MM.1S (cell line): Measurements from ENCODE around the gene PDAP1.

Source experiments
- EZH2 ChIP-seq: fragments of 300-600 bp; sonication (generic); optimal IDR thresholded peaks from 2 replicates; pipeline ENCODE3; 2017; ENCODE audit warnings: low read depth, mild to moderate bottlenecking, antibody characterized with exemption, low read length, mixed read lengths
- EZH2phosphoT487 ChIP-seq: fragments of 300-600 bp; sonication (generic); IDR thresholded peaks from 2 replicates; pipeline ENCODE4 v1.6.1; 2018; ENCODE audit warnings: antibody characterized with exemption, low read length
- TF ChIP-seq, protein P1 (sequence below): fragments of 300-600 bp; sonication (generic); IDR thresholded peaks from 2 replicates; pipeline ENCODE4 v1.5.1; 2016; ENCODE audit warnings: antibody characterized with exemption, low read length, mixed read lengths

DNA sequence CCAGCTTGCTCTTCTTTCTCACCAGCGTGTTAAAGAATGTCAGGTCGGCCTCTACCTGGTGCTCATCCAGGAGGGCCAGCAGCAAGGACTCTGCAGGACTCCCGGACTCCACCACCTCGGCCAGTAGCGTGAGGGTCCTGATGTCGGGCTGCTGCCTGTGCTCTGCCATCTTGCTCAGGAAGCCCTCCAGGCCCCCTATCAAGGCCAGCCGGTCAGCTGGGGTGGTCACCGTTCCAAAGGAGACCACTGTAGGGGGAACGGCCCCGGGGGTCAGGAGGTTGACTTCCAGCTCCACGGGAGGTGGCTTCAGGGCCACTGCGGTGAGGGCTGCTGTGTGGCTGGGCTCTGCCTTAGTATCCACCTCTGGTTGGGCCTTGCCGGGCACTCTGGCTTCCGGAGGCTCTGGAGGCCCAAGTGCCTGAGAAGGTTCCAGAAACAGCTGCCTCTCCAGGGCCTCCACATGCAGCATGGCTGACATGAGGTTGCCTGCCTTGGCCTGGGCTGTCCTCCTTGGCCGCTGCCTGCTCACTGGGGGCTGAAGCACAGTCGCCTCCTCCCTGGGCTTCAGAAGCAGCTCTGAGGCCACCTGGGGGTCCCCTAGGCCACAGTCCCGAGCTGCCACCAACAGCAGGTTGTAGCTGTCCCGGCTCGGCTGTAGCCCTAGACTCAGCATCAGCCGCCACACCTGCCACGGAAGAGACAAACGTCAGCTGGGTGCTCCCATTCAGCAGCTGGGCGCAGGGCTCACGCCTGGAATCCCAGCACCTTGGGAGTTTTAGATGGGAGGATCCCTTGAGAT lies 16.7 kb upstream of the PDAP1 start:
- TF ChIP-seq, protein P1, sequence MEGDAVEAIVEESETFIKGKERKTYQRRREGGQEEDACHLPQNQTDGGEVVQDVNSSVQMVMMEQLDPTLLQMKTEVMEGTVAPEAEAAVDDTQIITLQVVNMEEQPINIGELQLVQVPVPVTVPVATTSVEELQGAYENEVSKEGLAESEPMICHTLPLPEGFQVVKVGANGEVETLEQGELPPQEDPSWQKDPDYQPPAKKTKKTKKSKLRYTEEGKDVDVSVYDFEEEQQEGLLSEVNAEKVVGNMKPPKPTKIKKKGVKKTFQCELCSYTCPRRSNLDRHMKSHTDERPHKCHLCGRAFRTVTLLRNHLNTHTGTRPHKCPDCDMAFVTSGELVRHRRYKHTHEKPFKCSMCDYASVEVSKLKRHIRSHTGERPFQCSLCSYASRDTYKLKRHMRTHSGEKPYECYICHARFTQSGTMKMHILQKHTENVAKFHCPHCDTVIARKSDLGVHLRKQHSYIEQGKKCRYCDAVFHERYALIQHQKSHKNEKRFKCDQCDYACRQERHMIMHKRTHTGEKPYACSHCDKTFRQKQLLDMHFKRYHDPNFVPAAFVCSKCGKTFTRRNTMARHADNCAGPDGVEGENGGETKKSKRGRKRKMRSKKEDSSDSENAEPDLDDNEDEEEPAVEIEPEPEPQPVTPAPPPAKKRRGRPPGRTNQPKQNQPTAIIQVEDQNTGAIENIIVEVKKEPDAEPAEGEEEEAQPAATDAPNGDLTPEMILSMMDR: no peak
- TF ChIP-seq EZH2phosphoT487: no peak
- no peak for TF ChIP-seq EZH2
